Stimulated activated CD8-positive, alpha-beta memory T cell treated with anti-CD3 and anti-CD28 coated beads, Interleukin-7, amount 100 ng/mL, for 1 hour (primary cell): ENCODE measurements around the gene FOXO1.

ENCODE experiments used
- DNase-seq, 2 donors: peaks; one replicate each; pipeline ENCODE4 v3.0.0-alpha.2; 2020; ENCODE audit warnings: low read depth in 2 of 2

FOXO1 gene

DNA sequence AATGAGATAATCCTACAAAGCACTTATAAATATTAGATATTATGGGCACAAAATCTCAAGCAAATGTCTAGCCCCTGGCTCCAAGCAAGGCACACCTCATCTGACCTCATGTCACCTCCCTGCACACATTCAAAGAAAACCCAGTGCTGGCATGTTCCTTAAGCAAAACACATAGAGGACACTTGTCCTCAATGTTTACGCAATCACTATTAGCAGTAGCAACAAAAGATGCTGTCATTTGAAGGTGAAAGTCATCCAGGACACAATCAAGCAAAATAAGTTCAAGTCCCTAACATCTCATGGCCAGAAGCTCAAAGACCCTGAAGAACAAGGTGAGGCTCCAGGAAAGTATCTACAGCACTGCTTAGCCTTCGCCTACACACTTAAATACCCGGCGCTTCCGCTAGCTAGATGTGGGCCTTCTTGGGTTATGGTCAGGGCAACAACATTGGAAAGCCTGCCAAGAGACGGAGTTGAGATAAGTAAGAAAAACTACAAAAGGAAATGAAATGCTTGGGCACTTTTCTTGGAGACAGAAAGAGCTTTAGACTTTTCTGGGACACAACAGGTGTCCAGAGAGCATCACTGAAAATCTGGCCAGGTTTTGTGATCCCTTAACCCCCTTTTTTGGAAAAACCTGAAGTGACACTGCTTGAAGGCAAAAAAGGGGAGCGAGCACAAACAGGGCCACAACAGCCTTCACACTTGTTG lies 85.7 kb downstream of the FOXO1 start:
- no peak for DNase-seq

DNA sequence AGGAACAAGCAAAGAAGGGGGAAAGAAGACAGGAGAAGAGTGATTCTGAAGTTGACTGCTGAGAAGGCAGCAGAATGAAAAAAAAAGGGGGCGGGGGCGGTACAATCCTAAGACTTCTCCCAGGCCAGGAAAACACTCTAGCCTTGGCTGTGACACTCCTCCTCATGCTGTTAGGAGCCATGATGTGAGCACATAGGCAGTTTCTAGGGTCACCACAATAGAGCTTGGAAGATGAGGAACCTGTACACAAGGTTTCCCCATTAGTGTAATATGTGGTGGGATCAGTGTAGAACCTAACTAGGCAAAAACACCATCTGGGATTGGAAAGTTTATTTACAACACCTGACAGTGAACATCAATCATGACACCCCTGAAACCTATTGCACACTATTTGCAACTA lies 86.9 kb downstream of the FOXO1 start:
- no peak for DNase-seq

DNA sequence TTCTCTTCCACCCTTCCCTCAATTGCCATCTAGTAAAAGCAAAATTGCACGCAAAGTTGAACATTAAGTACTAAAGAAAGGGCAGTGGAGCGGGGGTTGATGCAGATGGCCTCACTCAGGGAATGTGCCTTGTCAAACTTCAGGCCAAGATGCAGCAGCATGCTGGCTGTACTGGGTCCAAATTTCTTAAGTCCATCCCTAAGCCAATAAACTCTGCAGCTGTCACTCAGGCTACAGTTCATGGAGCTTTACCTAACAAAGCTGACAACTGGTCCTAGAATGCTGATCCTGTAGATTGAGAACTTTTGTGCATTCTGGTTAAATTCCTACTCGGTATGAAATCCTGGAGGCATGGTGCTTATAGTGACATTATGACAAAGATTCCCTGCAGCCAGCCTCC lies 88.4 kb downstream of the FOXO1 start:
- DNase-seq: no peak

DNA sequence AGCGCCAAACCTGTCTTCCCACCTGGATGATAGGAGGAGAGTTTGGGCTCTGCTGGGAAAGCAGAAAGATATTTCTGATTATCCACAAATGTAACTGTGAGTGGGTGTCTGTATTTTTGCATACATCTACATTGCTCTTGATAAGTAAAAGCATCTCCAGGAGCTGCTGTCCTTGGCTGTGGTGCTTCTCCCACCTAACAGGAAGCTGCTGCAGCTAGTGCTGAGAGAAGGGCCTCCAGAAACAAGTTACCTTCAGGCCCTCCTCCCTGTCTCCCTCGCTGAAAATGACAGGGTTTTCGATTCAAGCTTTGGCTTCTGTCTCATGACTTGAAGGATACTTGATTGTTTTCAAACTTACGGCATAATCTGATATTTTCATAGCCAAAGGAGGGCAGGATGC lies 90.1 kb downstream of the FOXO1 start:
- DNase-seq: no peak

DNA sequence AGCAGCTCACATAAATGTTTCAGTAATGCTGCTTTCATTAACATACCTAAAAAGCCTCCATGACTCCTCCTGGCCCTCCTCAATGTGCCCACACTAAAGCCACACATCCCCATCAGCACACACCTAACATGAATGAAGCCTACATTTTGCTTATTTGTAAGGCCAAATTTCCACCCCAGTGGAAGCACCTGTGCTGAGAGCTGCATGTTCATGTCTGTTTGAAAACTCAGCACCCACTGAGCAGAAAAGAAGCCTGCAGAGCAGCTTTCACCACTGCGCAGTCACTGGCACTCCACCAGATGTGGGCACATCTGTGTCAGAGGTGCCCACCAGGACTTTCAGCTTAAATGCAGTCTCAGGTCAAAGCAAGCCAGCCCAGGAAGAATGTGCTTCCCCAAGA lies 93.5 kb downstream of the FOXO1 start:
- no peak for DNase-seq

DNA sequence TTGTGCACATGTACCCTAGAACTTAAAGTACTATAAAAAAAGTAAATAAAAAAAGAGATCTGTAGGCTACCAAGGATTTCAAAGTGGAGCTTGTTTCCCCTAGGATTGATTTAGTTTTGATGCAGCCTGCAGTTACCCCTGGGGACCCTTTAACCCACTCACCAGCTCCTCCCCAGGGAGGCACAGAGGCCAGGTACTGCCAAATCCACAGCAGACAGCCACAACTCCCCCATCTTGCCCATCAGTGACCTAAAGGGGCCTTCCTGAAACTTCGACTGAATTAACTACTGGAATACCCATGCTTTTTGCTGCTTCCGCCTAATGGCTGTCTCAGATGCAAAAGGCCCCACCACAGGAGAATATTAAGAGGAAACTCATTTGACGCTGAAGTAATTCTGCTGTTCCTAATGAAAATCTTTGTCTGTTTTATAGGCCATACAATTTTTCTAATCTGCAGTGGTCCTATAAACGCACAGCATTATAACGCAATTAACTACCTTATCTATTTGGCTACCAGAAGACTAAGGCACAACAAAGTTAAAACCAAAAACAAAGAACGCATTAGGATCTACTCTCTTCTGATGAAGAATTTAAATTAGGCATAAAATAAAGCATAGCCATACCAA lies 95.0 kb downstream of the FOXO1 start:
- no peak for DNase-seq

DNA sequence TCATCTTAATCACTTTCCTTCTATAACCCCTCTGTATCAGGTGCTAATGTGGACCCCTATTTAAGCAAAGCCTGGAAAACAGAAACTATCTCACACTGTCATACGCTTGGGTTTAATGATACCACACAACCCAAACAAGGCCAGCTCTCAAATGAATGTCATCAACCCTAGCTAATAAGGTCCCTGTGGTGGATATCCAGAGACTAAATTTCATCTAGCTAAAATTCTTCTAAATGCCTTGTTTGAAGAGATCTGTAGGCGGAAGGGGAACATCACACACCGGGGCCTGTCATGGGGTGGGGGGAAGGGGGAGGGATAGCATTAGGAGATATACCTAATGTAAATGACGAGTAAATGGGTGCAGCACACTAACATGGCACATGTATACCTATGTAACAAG lies 95.5 kb downstream of the FOXO1 start:
- no peak for DNase-seq

DNA sequence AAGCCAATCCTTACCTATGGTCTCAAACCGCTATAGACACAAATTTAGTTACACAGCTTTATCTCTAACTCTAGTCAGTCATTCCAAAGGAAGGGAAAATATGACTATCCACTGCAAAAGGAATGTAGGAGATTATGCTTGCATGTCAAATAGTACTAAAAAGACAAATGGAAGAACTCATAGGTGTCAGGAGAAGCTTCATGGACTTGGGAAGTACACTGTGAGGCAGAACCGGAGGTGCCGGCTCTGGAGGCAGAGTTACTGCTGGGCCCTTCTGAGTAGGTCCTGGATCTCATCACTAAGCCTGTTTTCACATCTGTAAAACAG lies 97.5 kb downstream of the FOXO1 start:
- DNase-seq: no peak

DNA sequence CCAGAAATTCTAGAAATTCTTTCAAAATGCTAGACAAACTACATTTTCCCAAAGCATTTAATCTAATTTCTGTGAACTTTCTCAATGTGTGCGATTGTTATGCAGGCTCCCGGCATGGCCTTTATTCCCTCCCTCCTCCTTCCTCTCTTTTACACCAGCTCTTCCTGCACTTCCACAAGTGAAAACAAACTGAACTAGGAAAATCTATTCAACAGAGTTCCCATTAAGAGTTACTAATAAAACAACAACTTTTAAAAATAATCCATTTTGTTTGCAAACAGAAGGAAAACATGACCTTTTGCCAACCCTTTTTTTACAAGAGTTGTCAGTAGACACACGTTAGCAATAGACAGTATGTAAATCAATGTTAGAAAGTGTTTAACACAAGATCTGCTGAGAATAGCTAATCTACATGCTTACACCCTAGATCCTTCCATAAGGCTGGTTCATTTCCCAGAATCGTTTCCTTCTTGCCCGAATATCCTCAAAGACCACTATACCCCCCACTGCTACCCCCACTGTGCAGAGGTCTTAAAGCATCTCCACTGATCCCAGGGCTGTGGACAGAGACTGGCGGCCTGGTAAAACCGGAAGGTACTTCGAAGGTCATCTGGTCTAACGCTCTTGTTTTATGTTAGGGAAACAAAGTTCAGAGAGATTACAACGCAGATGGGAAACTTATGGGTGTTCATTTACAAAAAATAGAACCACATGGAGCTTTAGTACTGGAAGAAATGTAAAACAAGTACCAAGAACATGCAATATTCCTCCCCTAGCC lies 98.0 kb downstream of the FOXO1 start:
- no peak for DNase-seq

DNA sequence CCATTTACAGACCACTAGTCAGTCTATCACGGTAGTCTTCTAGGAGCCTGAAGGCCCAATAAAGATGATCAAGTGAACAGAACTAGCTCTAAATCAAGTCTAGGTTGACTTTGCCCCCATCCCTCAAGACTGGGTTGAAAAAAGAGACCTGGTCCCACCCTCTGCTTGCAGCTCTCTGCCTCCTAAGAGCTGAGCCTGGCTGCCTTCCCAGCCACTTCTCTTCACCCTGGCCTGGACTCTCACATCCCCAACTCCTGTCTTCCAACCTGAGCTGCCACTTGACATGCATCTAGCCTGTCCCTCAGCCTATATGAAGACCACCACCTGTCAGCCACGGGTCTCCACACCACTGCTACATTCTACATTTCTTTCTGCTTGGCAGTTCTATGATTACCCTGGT lies 99.6 kb downstream of the FOXO1 start:
- no peak for DNase-seq

DNA sequence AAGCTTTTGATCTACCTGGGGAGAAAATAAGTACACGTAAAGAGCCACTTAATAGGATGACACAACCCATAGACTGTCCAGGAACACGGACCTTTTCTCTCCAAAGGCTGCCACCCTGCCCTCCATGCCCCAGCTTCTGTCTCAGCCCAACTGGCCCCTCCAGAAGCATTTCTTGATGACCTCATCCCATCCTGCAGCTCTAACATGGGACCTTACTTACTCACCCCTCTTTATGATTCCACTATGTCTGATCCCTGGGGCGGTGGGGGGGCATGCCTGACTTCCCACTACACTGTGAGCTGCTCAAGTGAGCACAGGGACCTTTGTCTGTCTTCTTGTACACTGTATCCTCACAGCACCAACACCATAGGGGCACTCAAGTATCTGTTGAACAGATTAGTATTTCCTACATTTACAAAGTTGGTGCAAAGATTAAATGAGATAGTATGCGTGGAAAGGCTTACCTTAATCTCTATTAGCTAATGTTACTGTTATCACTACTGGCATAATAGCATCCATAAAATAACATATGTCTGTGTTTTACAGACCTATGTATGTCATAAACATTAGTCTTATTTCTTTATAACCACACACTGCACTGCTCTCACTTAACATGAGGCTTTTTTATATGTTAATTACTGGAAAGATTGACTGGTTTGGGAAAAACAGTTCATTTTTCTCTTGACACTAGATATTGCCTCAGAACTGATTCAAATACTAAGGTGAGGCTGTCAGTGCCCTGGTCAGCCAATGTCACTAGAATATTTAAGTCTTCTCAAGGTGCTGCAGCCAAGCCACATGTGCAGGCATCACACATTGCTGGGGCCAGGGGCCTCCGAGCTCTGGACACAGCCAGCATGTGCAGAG lies 100.9 kb downstream of the FOXO1 start:
- DNase-seq: no peak

DNA sequence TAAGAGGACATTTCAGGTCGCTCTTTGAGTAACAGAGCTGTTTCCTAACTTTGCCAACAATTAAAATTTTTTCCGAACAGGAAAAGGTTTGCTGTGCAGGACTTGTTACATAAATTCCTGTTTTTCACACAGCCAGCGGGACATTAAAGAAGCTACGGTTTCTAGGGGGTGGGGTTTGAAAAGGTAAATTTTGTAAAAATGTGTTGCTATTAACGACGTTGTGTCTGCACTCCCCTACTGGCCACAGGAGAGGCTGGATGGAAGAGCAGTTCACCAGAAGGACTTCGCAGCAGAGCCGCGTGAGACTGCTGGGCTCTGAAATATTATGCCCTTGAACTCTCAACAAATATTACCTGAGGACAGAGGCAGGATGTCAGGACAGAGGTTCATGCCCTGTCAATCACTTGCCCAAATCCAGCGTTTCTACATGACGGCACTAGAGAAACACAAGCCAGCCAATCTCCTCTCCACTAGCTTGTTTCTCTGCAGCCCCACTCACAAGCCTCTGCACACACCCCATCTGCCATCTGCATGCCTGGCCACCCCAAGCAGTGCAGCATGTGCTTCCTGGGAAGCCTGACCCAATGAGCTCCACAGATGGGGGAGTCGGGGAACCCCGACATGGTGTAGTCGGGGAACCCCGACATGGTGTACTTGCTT lies 102.0 kb downstream of the FOXO1 start:
- DNase-seq: no peak

DNA sequence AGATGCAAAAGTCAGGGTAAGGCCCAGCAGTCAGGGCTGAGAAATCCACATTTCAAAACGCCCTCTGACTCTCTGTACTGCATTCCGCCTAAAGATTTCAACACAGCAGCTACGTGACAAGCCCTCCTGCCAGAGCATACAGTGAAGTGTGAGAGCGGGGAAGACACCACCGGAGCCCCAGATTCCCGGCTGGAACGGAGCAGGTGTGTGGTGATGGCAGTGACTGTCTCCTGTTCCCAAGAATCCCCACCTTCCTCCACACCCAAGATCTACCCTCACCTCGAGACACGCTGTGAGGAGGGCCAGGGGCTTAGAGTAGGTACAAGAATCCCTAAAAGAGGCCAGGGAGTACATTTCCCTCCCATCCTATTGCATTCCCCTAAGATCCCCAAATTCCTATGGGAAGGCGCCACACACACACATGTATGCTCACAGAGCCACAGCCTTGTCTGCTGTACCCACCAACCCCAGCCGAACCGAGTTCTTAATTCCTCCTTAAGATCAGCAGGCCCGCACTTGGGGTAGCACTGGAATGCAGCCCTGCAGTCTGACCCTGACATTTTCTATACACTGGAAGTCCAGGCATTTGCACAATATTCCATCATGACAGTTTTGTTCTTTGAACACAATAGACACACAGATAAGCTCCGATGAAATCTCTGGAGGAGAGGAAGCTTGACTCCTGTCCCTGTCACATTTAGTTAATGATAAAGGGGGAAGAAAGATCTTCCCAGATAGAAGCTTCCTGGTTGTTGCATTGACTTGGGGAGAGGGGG lies 102.9 kb downstream of the FOXO1 start:
- DNase-seq: no peak

DNA sequence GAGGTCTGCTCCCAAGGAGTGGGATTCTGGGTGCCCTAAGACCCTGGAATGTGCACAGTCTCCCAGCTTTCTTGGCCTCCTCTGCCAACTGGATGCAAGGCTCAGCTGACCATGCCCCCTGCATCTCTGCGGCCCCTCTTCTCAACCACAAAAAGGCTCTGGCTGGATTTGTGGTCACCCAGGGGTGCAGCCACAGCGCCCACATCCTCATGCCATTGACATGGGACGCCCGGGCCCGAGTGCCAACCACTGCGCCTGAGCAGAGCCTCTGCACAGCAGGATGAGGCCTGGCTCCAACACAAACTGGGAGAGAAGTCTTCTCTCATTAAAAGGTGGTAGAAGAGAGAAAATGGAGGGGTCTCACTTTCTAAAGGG lies 103.5 kb downstream of the FOXO1 start:
- DNase-seq: no peak

DNA sequence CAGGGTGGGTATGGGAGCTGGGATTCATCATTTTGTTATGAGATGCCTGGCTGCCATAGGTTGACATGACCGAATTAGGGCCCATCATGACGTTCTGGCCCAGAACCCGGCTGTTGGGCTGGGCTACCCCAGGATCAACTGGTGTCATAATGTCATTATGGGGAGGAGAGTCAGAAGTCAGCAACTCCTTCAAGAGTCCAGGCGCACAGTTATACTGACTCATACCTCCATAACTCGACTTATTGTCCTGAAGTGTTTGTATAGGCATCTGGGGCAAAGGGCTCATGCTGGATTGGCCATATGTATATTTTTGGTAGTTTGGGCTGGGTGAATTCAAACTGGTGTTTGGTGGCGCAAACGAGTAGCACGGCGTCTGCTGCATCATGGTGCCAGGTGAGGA lies 106.5 kb downstream of the FOXO1 start:
- no peak for DNase-seq

DNA sequence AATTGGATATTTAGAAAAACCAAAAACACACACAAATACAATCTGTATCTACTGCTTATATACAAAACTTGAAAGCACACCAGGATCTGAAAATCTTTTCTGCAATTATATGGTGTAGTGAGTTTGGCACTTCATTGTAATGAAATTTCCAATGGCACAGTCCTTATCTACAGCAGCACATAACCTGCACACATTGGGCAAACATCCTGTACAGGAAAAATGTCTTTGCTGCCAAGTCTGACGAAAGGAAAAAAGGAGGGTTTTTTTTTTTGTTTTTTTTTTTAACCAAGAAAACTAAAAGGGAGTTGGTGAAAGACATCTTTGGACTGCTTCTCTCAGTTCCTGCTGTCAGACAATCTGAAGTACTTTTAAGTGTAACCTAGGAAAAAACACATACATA lies 107.8 kb downstream of the FOXO1 start:
- no peak for DNase-seq

DNA sequence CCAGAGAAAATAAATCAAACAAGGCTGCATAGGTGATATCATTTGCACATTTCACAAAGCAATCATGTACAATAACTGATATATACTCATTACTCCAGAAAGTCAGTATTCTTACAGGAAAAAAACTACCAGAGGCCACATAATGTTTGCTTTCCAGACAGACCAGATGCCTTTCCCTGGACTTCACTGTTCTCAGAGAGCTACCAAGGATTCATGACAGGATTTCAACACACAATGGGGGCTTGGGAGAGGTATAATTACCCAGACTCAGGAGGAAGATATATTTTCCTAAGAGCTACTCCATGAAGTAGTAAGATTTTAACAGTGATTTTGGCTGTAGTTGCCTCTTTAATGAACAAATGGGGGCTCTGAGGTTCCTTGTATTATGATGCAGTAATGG lies 110.0 kb downstream of the FOXO1 start:
- DNase-seq: no peak

DNA sequence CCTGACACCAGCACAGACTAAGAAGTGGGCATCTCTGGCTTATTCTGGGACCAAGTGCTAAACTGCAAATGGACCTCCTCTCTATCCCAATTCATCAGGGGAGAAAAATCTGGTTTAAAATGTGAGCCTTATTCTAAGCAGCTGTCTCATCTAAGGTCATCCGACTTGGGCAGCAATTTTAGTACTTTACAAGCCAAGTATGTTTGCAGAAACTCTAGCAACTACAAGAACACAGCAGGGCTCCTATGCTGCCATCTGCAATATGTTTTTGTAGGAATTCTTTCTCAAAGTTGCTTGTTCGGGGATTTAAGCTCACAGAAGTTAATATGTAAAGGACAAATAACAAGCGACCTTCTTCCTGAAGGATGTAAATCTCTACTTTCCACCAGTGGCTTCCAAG lies 113.1 kb downstream of the FOXO1 start:
- no peak for DNase-seq

DNA sequence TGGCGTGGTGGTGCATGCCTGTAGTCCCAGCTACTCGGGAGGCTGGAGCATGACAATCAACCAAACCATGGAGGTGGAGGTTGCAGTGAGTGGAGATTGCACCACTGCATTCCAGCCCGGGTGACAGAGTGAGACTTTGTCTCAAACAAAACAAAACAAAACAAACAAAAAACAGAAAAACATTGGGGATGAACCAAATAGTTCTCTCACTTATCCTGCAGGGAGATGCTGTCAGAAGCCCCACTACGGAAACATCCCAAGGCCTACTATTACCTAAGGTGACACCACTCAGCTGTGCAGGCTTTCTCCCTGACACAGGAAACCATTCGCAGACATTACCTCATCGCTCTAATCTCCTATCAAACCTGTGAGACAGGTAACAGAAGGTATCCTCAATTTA lies 113.5 kb downstream of the FOXO1 start:
- DNase-seq: no peak

DNA sequence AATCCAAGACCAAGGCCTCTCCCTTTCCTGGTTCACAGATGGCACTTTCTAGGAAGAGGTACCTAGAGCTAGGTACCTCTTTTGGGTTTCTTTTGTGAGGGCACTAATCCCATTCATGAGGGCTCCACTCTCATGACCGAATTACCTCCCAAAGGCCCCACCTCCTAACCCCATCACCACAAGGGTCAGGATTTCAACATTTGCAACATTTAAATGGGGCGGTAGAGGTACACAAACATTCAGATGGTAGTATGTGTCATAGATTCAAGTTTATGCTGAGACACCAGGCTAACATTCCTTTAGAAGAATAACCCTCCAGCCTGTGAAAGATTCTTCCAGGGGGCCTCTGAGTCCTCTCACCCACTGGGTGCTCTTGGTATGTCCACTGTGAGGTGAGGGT lies 116.3 kb downstream of the FOXO1 start:
- DNase-seq: no peak

DNA sequence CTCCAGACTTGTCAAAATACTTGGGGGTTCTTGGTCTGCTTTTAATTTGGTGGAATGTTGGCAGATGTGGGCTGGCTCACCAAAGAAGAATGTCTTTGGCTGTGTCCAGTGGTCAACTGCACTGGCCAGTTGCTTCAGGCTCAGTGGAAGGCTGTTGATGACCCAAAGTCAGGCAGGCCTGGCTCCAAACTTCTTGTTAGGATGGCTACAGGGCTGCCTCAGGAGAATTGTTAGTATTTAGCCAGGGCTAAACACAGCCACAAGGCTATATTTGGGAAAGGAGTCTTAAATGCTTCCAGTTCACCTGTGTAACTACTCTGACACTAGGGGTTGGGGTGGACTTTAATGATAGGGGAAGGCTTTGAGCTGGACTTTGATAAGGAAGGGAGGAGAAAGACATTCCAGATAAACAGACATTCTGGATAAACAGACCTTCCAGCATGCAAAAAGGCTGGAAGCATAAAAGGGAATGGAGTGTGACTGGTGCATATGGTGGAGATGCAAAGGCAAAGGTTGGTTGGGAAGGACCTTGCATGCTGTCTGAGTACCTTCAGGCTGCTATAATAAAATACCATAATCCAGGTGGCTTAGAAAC lies 116.8 kb downstream of the FOXO1 start:
- DNase-seq: no peak
